CD8-positive, alpha-beta memory T cell (primary cell): ENCODE data around the gene SIX5. TPM values are rescaled to one million over a fixed set of nuclear protein-coding genes. Genes with fewer than 3 reads are reported as not detected.
"Not testable (repeated sequence)": the region's sequence is repeated elsewhere in the genome, so short reads cannot be mapped to it uniquely, and the experiment has no call there.

Source experiments
- CTCF ChIA-PET: fragments of 350-600 bp; sonication (Branson Sonifier 250); formaldehyde crosslinking; loops from one replicate; lab custom pipeline; 2021; ENCODE audit warnings: antibody characterized with exemption; lab: Charles Lee
- POLR2A ChIA-PET: fragments of 350-600 bp; sonication (Branson Sonifier 250); formaldehyde crosslinking; loops from one replicate; lab custom pipeline; 2021; ENCODE audit warnings: antibody characterized with exemption; lab: Charles Lee
- DNase-seq, 5 donors: peaks; one replicate each; pipeline versions ENCODE4 v3.0.0 to v3.0.0-alpha.2; 2020 to 2022; ENCODE audit warnings: mixed read lengths in 1 of 5
- H3K27ac ChIP-seq: one replicate; pipeline ENCODE4 v1.7.0; 2013; ENCODE audit warnings: low read depth, mild to moderate bottlenecking, low read length, moderate library complexity
- H3K27me3 ChIP-seq: 2 replicates; pipeline ENCODE4 v1.7.0; 2013; ENCODE audit warnings: low read length, mild to moderate bottlenecking; ENCODE audit not compliant: insufficient read depth, poor library complexity, severe bottlenecking
- H3K36me3 ChIP-seq: 2 replicates; pipeline ENCODE4 v1.7.0; 2013; ENCODE audit warnings: mild to moderate bottlenecking, low read length, moderate library complexity; ENCODE audit not compliant: insufficient read depth
- H3K4me1 ChIP-seq: 2 replicates; pipeline ENCODE4 v1.7.0; 2013; ENCODE audit warnings: mild to moderate bottlenecking, low read length, moderate library complexity; ENCODE audit not compliant: insufficient read depth
- H3K4me3 ChIP-seq: 2 replicates; pipeline ENCODE4 v1.7.0; 2013; ENCODE audit warnings: mild to moderate bottlenecking, low read length
- H3K9me3 ChIP-seq: 2 replicates; pipeline ENCODE4 v1.7.0; 2013; ENCODE audit warnings: mild to moderate bottlenecking, low read length
- H3K27ac Mint-ChIP-seq, 8 donors: one replicate each; pipeline ENCODE4 v1.8.0; 2020 to 2021; ENCODE audit warnings: mixed read lengths in 8 of 8, mild to moderate bottlenecking in 6 of 8, inconsistent platforms in 3 of 8, moderate library complexity in 3 of 8
- H3K27me3 Mint-ChIP-seq, 2 donors: one replicate each; pipeline ENCODE4 v1.8.0; 2020 to 2021; ENCODE audit warnings: mixed read lengths in 2 of 2, mild to moderate bottlenecking in 1 of 2, moderate library complexity in 1 of 2
- H3K36me3 Mint-ChIP-seq, 3 donors: one replicate each; pipeline ENCODE4 v1.8.0; 2020 to 2021; ENCODE audit warnings: mixed read lengths in 3 of 3, inconsistent platforms in 1 of 3, mild to moderate bottlenecking in 1 of 3
- H3K4me1 Mint-ChIP-seq, 3 donors: one replicate each; pipeline ENCODE4 v1.8.0; 2020 to 2021; ENCODE audit warnings: mixed read lengths in 3 of 3, inconsistent platforms in 1 of 3, mild to moderate bottlenecking in 1 of 3
- H3K4me3 Mint-ChIP-seq, 7 donors: one replicate each; pipeline ENCODE4 v1.8.0; 2020 to 2021; ENCODE audit warnings: mixed read lengths in 7 of 7, mild to moderate bottlenecking in 6 of 7, moderate library complexity in 4 of 7, inconsistent platforms in 2 of 7
- H3K9me3 Mint-ChIP-seq, 5 donors: one replicate each; pipeline ENCODE4 v1.8.0; 2020 to 2022; ENCODE audit warnings: mixed read lengths in 5 of 5, mild to moderate bottlenecking in 3 of 5, moderate library complexity in 2 of 5, inconsistent platforms in 1 of 5
- polyA plus RNA-seq: library from polyadenylated mRNA; unstranded; fragments of 300-500 nt; fragmentation: Illumina TruSeq; gene quantifications from one replicate; pipeline ENCODE4 v1.2.3, GENCODE V29; 2021
- total RNA-seq, 2 experiments: library from RNA; stranded (reverse); gene quantifications; one replicate each; pipeline ENCODE4 v1.2.3, GENCODE V29; 2021

SIX5 gene
- total and polyA plus RNA-seq, 3 experiments from 2014 or later = 0.23 to 2.6 (median 2.5) TPM

- peaks cover 15 to 21% of the 10 kb centered on the region in 2 donors for H3K27me3 Mint-ChIP-seq
- ChIA-PET CTCF (no interaction called here), POLR2A (no interaction called here)
- Histone ChIP-seq H3K4me1 (no peaks in the 10 kb centered on the region), H3K9me3 (no peaks in the 10 kb centered on the region), H3K4me3 (no peak overlapping the region), H3K36me3 (no peaks in the 10 kb centered on the region), H3K27me3 (no peaks in the 10 kb centered on the region), H3K27ac (no peak overlapping the region)
- no peaks in the 10 kb centered on the region for H3K4me1 Mint-ChIP-seq
- no peaks in the 10 kb centered on the region for H3K9me3 Mint-ChIP-seq
- no peaks in the 10 kb centered on the region for H3K36me3 Mint-ChIP-seq
- no peak overlapping the region for H3K27ac Mint-ChIP-seq
- no peak overlapping the region for H3K4me3 Mint-ChIP-seq
- no peak for DNase-seq
These were observed 23.4 kb downstream of the SIX5 start for GRCh38 chr19:45745606-45746005.

DNA sequence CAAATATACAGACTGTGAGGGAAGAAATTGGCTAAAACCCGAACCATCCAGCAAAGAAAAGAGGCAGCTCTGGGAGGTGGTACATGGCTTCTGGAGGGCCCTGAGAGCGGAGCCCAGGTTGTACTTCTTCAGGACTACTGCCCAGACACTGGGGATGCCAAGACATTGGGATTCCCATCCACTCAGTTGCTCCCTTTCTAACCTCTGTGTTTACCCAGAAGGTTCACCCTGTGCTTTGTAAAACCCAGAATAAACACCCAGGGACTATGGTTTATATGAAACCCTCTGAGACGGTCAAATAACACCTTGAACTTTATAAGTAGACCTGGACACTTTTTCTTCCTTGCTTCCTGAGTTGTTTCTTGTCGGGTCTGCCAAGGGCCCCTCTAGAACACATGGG is 26.1 kb downstream of the SIX5 start:
- no peaks in the 10 kb centered on the region for H3K4me1 Mint-ChIP-seq
- Histone ChIP-seq H3K36me3 (no peaks in the 10 kb centered on the region), H3K4me3 (no peak overlapping the region), H3K9me3 (no peaks in the 10 kb centered on the region), H3K4me1 (no peaks in the 10 kb centered on the region), H3K27ac (no peak overlapping the region), H3K27me3 (no peaks in the 10 kb centered on the region)
- H3K36me3 Mint-ChIP-seq = no peaks in the 10 kb centered on the region
- peaks cover 20 to 29% of the 10 kb centered on the region in 2 donors for H3K27me3 Mint-ChIP-seq
- H3K9me3 Mint-ChIP-seq = no peaks in the 10 kb centered on the region
- no peak overlapping the region for H3K4me3 Mint-ChIP-seq
- no peak overlapping the region for H3K27ac Mint-ChIP-seq
- no peak for DNase-seq
- ChIA-PET CTCF (no interaction called here), POLR2A (no interaction called here)

GRCh38 chr19:45739498-45740439 is 29.3 kb downstream of the SIX5 start:
- Histone ChIP-seq H3K27ac (peak overlapping the region; percentile 45), H3K36me3 (no peaks in the 10 kb centered on the region), H3K4me3 (no peak overlapping the region), H3K27me3 (no peaks in the 10 kb centered on the region), H3K4me1 (no peaks in the 10 kb centered on the region), H3K9me3 (no peaks in the 10 kb centered on the region)
- H3K27ac Mint-ChIP-seq = no peak overlapping the region
- no peak for DNase-seq
- POLR2A ChIA-PET = no interaction called here
- CTCF ChIA-PET = no interaction called here
- peaks cover 6 to 19% of the 10 kb centered on the region in 2 donors for H3K27me3 Mint-ChIP-seq
- H3K9me3 Mint-ChIP-seq = no peaks in the 10 kb centered on the region
- H3K4me3 Mint-ChIP-seq = no peak overlapping the region
- no peaks in the 10 kb centered on the region for H3K36me3 Mint-ChIP-seq
- H3K4me1 Mint-ChIP-seq = no peaks in the 10 kb centered on the region

- ChIA-PET POLR2A (no interaction called here), CTCF (interaction anchor here (1.4 kb wide), 1 partner anchor 8 kb away, joined by 3 read pairs; no protein-coding TSS in a partner anchor)
- Mint-ChIP-seq H3K36me3 (peaks cover 0 to 5% (median under 1%) of the 10 kb centered on the region in 3 donors), H3K4me1 (peaks cover 15 to 20% (median 19%) of the 10 kb centered on the region in 3 donors), H3K27ac (peak within 1 kb of the TSS in 3 of 8 donors; percentile 21 to 38 (median 28)), H3K9me3 (no peaks in the 10 kb centered on the region), H3K4me3 (peak within 1 kb of the TSS in 5 of 7 donors; percentile 12 to 72 (median 38)), H3K27me3 (peaks cover 2 to 4% of the 10 kb centered on the region in 2 donors)
- Histone ChIP-seq H3K27me3 (no peaks in the 10 kb centered on the region), H3K27ac (no peak within 1 kb of the TSS), H3K4me3 (no peak within 1 kb of the TSS), H3K9me3 (no peaks in the 10 kb centered on the region), H3K36me3 (no peaks in the 10 kb centered on the region), H3K4me1 (peaks cover 22% of the 10 kb centered on the region)
- DNase-seq = no peak
These were observed 35.8 kb downstream of the SIX5 start, which contains the start of gene MEIOSIN for GRCh38 chr19:45733160-45733810. MEIOSIN (plus strand) TSS chr19:45733439; CDS start chr19:45735377, 1,938 bp downstream.

DNA sequence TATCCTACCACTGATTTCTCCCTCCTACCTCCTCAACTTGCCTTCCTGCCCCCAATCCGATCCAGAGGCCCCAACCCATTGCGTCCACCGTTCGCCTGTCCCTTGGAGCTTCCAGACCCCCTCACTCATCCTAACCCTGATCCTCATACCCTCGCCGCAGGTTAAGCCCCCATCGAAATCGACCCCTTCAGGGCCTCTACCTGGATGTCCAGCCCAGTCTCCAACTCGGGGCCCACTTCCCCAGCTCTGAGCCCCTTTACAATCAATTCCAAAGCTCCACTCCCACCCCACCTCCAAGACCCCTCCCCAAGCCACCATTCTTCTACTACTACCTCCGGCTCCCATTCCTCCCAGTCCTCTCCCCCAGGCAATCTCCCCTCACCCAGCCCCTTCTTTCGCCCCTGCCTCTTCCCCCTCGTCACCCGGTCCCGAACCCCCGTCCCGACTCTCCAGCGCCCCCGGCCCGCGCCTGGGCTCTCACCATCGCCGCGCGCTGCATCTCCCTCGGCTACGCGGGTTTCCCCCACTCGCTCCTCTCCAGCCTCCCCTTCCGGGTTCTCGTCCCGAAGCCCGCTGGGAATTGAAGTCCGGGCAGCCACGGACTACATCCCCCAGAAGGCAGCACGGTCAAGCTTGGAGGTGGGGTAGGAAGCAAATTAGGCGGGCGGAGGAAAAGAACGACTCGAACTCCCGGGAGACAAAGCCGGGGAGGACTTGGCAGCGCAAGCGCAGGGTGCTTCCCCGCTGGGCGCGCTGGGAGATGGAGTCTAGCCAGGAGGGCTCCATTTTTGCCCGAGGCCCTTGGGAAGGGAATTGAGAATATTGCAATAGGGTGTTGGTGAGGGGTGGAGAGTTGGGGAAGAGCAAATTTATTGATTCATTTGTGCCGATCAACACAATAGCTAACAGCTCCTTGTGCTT is 38.4 kb downstream of the SIX5 start, which contains the start of gene FBXO46:
Gene FBXO46, minus strand, starts transcription at position 529 of the 921 bp plus-strand sequence. CDS start 17,401 bp downstream, outside the sequence.
- H3K9me3 ChIP-seq = no peaks in the 10 kb centered on the region
- no peaks in the 10 kb centered on the region for H3K9me3 Mint-ChIP-seq
- POLR2A ChIA-PET = interaction anchor here (0.5 to 2.5 kb wide), 8 partner anchors 13 to 1695 kb away, joined by 3 to 19 read pairs (median 4); partner anchors contain the start of genes QPCTL, SIX5 and SNRPD2

GRCh38 chr19:45729800-45730290 is 39.2 kb downstream of the SIX5 start:
- Histone ChIP-seq H3K4me3 (peak overlapping the region; percentile 88), H3K9me3 (no peaks in the 10 kb centered on the region), H3K27me3 (no peaks in the 10 kb centered on the region), H3K36me3 (no peaks in the 10 kb centered on the region), H3K27ac (peak overlapping the region; percentile 81), H3K4me1 (peaks cover 27% of the 10 kb centered on the region)
- peak overlapping the region; percentile 82 to 99 (median 94) for H3K4me3 Mint-ChIP-seq
- H3K27me3 Mint-ChIP-seq = peaks cover 0 to 1% of the 10 kb centered on the region in 2 donors
- H3K36me3 Mint-ChIP-seq = peaks cover 0 to 12% (median 1%) of the 10 kb centered on the region in 3 donors
- DNase-seq = no peak
- CTCF ChIA-PET = interaction anchor here (0.5 to 1.6 kb wide), 3 partner anchors 13 to 305 kb away, joined by 3 to 4 read pairs (median 4); no protein-coding TSS in a partner anchor
- H3K27ac Mint-ChIP-seq = peak overlapping the region; percentile 16 to 94 (median 88)
- POLR2A ChIA-PET = interaction anchor here (0.5 to 2.5 kb wide), 3 partner anchors 12 to 831 kb away, joined by 4 to 19 read pairs (median 6); partner anchors contain the start of genes QPCTL and SNRPD2
- no peaks in the 10 kb centered on the region for H3K9me3 Mint-ChIP-seq
- H3K4me1 Mint-ChIP-seq = peaks cover 23 to 38% (median 37%) of the 10 kb centered on the region in 3 donors

More for the DNA sequence above, 38.4 kb downstream of the SIX5 start, which contains the start of gene FBXO46:
- peaks cover 23 to 38% (median 37%) of the 10 kb centered on the region in 3 donors for H3K4me1 Mint-ChIP-seq
- DNase-seq = peak; percentile 85 to 94 (median 90)
- Histone ChIP-seq H3K27ac (peak within 1 kb of the TSS; percentile 81), H3K27me3 (no peaks in the 10 kb centered on the region), H3K36me3 (no peaks in the 10 kb centered on the region), H3K4me3 (peak within 1 kb of the TSS; percentile 88), H3K4me1 (peaks cover 27% of the 10 kb centered on the region)
- peaks cover 0 to 12% (median 1%) of the 10 kb centered on the region in 3 donors for H3K36me3 Mint-ChIP-seq
- H3K4me3 Mint-ChIP-seq = peak within 1 kb of the TSS; percentile 82 to 99 (median 94)
- peaks cover 0 to 1% of the 10 kb centered on the region in 2 donors for H3K27me3 Mint-ChIP-seq
- CTCF ChIA-PET = interaction anchor here (0.7 to 1.6 kb wide), 8 partner anchors 13 to 815 kb away, joined by 3 to 4 read pairs (median 4); partner anchors contain the start of genes QPCTL and SNRPD2
- H3K27ac Mint-ChIP-seq = peak within 1 kb of the TSS; percentile 16 to 99 (median 90)

- CTCF ChIA-PET, POLR2A ChIA-PET, H3K27ac Mint-ChIP-seq: not testable (repeated sequence)
These were observed 40.4 kb downstream of the SIX5 start for GRCh38 chr19:45728683-45729082.

More at GRCh38 chr19:45728683-45729082, 40.4 kb downstream of the SIX5 start:
- Mint-ChIP-seq H3K4me3 (peak overlapping the region in 3 of 7 donors; percentile 20 to 86 (median 73)), H3K36me3 (peaks cover 0 to 19% (median 4%) of the 10 kb centered on the region in 3 donors), H3K4me1 (peaks cover 27 to 44% (median 44%) of the 10 kb centered on the region in 3 donors)
- not testable (repeated sequence) for H3K27me3 ChIP-seq, H3K9me3 Mint-ChIP-seq, H3K36me3 ChIP-seq, H3K27me3 Mint-ChIP-seq, H3K9me3 ChIP-seq, H3K27ac ChIP-seq, H3K4me3 ChIP-seq, DNase-seq
- peaks cover 27% of the 10 kb centered on the region for H3K4me1 ChIP-seq
